DOHH2 (cell line): Measurements from ENCODE around the gene MYH16.
"Not testable (repeated sequence)": the region's sequence is repeated elsewhere in the genome, so short reads cannot be mapped to it uniquely, and the experiment has no call there.

Experiments used
- H3F3A ChIP-seq: fragments of 200-600 bp; sonication (generic), shearing (Covaris generic); 2 replicates; pipeline ENCODE4 v1.6.0; 2016; ENCODE audit warnings: antibody characterized with exemption, mild to moderate bottlenecking; ENCODE audit not compliant: control insufficient read depth, insufficient read depth
- H3K27ac ChIP-seq: fragments of 200-600 bp; sonication (generic); 2 replicates; pipeline ENCODE4 v1.5.1; 2014; ENCODE audit warnings: low read depth, mild to moderate bottlenecking, low read length, moderate library complexity
- H3K27me3 ChIP-seq: fragments of 200-600 bp; sonication (generic); 2 replicates; pipeline ENCODE4 v1.6.1; 2014; ENCODE audit warnings: mild to moderate bottlenecking, low read length, mixed read lengths; ENCODE audit not compliant: control insufficient read depth
- H3K36me3 ChIP-seq: fragments of 200-600 bp; sonication (generic); 2 replicates; pipeline ENCODE4 v1.6.1; 2014; ENCODE audit warnings: mild to moderate bottlenecking, low read length, moderate library complexity, mixed read lengths; ENCODE audit not compliant: control insufficient read depth
- H3K4me1 ChIP-seq: fragments of 200-600 bp; sonication (generic); 2 replicates; pipeline ENCODE4 v1.6.1; 2014; ENCODE audit warnings: mild to moderate bottlenecking, low read length, mixed read lengths; ENCODE audit not compliant: control insufficient read depth
- H3K4me2 ChIP-seq: fragments of 200-600 bp; sonication (generic); 2 replicates; pipeline ENCODE4 v1.6.0; 2014; ENCODE audit warnings: mild to moderate bottlenecking, low read length, moderate library complexity
- H3K4me3 ChIP-seq: fragments of 200-600 bp; sonication (generic); 2 replicates; pipeline ENCODE4 v1.5.1; 2014; ENCODE audit warnings: mild to moderate bottlenecking, low read length, mixed read lengths
- H3K79me2 ChIP-seq: fragments of 200-600 bp; sonication (generic); 2 replicates; pipeline ENCODE4 v1.6.1; 2014; ENCODE audit warnings: mild to moderate bottlenecking, low read length, mixed read lengths; ENCODE audit not compliant: control insufficient read depth
- H3K9me2 ChIP-seq: fragments of 200-600 bp; sonication (generic); replicated peaks from 2 replicates; pipeline ENCODE4 v1.6.1; 2014; ENCODE audit warnings: mild to moderate bottlenecking, low read length, mixed read lengths; ENCODE audit not compliant: control insufficient read depth
- H3K9me3 ChIP-seq: fragments of 200-600 bp; sonication (generic); 2 replicates; pipeline ENCODE4 v1.6.1; 2014; ENCODE audit warnings: antibody characterized with exemption, low read length, mixed read lengths; ENCODE audit not compliant: control insufficient read depth, insufficient read depth
- H4K20me1 ChIP-seq: fragments of 200-600 bp; sonication (generic); 2 replicates; pipeline ENCODE4 v1.6.0; 2014; ENCODE audit warnings: low read depth, mild to moderate bottlenecking, antibody characterized with exemption, low read length, moderate library complexity; ENCODE audit not compliant: control insufficient read depth, insufficient read depth
- EZH2phosphoT487 ChIP-seq: fragments of 200-600 bp; sonication (generic); IDR thresholded peaks from 2 replicates; pipeline ENCODE4 v1.6.1; 2017; ENCODE audit warnings: borderline replicate concordance, mild to moderate bottlenecking, antibody characterized with exemption, low read length, moderate library complexity, mixed read lengths
- TF ChIP-seq, protein P1 (sequence below): fragments of 200-600 bp; sonication (generic); IDR thresholded peaks from one replicate; pipeline ENCODE4 v1.5.1; 2014; ENCODE audit warnings: antibody characterized with exemption, mild to moderate bottlenecking, low read depth, low read length; ENCODE audit not compliant: poor library complexity, severe bottlenecking

The MYH16 gene

DNA sequence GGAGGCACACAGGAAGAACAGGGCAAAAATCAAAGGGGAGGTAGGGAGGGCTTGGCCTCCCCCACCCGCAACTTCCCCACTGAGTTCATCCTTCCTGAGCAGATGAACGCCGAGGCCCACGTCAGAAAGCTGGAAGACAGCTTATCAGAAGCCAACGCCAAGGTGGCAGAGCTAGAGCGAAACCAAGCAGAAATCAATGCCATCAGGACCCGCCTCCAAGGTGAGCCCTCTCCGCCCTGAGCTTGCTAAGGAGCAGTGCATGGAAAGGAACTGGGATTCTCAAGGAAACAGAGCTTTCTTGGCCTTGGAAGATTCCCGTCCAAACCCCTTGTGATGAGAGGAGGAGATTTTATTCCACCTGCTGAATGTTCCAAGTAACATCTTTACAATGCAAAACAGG lies 16.5 kb downstream of the MYH16 start:
- no peak overlapping the region for H3K4me2 ChIP-seq
- no peak overlapping the region for H3K4me3 ChIP-seq
- H3K36me3 ChIP-seq, result no peaks in the 10 kb centered on the region
- H3F3A ChIP-seq, result no peaks in the 10 kb centered on the region
- no peak overlapping the region for H3K27ac ChIP-seq
- H4K20me1 ChIP-seq, result no peaks in the 10 kb centered on the region
- no peaks in the 10 kb centered on the region for H3K9me2 ChIP-seq
- no peak for TF ChIP-seq EZH2phosphoT487
- TF ChIP-seq, protein P1, sequence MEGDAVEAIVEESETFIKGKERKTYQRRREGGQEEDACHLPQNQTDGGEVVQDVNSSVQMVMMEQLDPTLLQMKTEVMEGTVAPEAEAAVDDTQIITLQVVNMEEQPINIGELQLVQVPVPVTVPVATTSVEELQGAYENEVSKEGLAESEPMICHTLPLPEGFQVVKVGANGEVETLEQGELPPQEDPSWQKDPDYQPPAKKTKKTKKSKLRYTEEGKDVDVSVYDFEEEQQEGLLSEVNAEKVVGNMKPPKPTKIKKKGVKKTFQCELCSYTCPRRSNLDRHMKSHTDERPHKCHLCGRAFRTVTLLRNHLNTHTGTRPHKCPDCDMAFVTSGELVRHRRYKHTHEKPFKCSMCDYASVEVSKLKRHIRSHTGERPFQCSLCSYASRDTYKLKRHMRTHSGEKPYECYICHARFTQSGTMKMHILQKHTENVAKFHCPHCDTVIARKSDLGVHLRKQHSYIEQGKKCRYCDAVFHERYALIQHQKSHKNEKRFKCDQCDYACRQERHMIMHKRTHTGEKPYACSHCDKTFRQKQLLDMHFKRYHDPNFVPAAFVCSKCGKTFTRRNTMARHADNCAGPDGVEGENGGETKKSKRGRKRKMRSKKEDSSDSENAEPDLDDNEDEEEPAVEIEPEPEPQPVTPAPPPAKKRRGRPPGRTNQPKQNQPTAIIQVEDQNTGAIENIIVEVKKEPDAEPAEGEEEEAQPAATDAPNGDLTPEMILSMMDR, result no peak
- H3K79me2 ChIP-seq, result no peaks in the 10 kb centered on the region
- H3K4me1 ChIP-seq, result no peaks in the 10 kb centered on the region
- no peaks in the 10 kb centered on the region for H3K27me3 ChIP-seq
- H3K9me3 ChIP-seq, result no peaks in the 10 kb centered on the region

DNA sequence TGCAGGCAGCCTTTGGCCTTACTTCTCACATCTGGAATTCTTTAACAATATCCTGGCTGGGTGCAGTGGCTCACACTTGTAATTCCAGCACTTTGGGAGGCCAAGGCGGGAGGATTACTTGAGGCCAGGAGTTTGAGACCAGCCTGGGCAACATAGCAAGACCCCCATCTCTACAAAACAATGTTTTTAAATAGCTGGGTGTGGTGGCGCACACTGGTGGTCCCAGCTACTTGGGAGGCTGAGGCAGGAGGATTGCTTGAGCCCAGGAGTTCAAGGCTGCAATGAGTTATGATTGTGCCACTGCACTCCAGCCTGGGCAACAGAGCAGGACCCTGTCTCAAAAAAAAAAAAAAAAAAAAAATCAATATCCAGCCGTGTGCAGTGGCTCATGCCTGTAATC lies 17.5 kb downstream of the MYH16 start:
- not testable (repeated sequence) for H3K9me3 ChIP-seq, H3K4me3 ChIP-seq, H3K27ac ChIP-seq, H3K27me3 ChIP-seq, H4K20me1 ChIP-seq, H3K4me2 ChIP-seq, H3F3A ChIP-seq, H3K4me1 ChIP-seq, H3K36me3 ChIP-seq, H3K9me2 ChIP-seq, H3K79me2 ChIP-seq

DNA sequence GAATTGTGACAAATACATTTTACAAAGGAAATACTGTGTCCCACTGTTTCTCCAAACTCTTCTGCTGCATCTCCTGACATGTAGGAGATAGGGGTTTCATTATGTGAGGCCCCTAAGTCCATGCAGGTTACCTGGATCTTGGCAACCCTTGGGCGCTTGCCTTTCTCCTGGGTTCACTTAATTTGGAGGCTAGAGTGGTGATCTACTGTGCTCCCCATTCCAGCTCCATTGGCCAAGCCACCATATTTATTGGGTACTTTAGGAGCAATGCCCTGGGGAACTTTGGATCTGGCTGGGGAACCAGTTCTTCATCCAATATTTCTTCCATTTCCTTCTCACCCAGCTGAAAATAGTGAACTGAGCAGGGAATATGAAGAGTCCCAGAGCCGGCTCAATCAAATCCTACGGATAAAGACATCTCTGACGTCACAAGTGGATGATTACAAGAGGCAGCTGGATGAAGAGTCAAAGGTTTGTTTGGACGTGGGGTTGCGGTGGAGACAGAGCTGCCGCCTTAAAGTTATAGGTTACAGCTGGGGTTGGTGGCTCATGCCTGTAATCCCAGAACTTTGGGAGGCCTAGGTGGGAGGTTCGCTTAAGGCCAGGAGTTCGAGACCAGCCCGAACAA lies 18.5 kb downstream of the MYH16 start:
- H3K36me3 ChIP-seq, result no peaks in the 10 kb centered on the region
- H3K4me3 ChIP-seq, result no peak overlapping the region
- H3K79me2 ChIP-seq, result no peaks in the 10 kb centered on the region
- H3F3A ChIP-seq, result no peaks in the 10 kb centered on the region
- no peak for TF ChIP-seq EZH2phosphoT487
- TF ChIP-seq, protein P1, result no peak
- H3K4me1 ChIP-seq, result no peaks in the 10 kb centered on the region
- H3K9me3 ChIP-seq, result no peaks in the 10 kb centered on the region
- H3K9me2 ChIP-seq, result no peaks in the 10 kb centered on the region
- H3K27ac ChIP-seq, result no peak overlapping the region
- no peaks in the 10 kb centered on the region for H4K20me1 ChIP-seq
- no peaks in the 10 kb centered on the region for H3K27me3 ChIP-seq
- H3K4me2 ChIP-seq, result no peak overlapping the region

DNA sequence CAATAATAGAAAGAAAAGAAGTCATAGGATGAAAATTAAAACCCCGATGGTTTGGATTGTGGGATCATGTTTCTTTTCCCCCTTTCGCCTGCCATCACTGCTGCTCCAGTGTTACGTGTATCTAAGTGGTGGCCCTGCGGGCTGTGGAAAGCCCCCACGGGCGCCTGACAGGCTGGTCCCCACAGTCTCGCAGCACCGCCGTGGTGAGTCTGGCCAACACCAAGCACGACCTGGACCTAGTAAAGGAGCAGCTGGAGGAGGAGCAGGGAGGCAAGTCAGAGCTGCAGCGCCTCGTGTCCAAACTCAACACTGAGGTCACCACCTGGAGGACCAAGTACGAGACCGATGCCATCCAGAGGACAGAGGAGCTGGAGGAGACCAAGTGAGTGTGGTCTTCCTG lies 19.5 kb downstream of the MYH16 start:
- Histone ChIP-seq H3K4me3 (no peak overlapping the region), H3K27ac (no peak overlapping the region), H3K79me2 (no peaks in the 10 kb centered on the region), H3F3A (no peaks in the 10 kb centered on the region), H3K36me3 (no peaks in the 10 kb centered on the region), H3K9me2 (no peaks in the 10 kb centered on the region), H4K20me1 (no peaks in the 10 kb centered on the region), H3K9me3 (no peaks in the 10 kb centered on the region), H3K4me1 (no peaks in the 10 kb centered on the region), H3K4me2 (no peak overlapping the region), H3K27me3 (no peaks in the 10 kb centered on the region)
- no peak for TF ChIP-seq EZH2phosphoT487
- TF ChIP-seq, protein P1, result no peak
